Astrocyte (in vitro differentiated cells and primary cell): Measurements from ENCODE around the gene DGKQ. TPM values are rescaled to one million over a fixed set of nuclear protein-coding genes. Genes with fewer than 3 reads are reported as not detected.

Experiments used
- DNase-seq: peaks from one replicate; pipeline ENCODE4 v3.0.0-alpha.2; 2010; ENCODE audit warnings: low read depth
- FAIRE-seq: peaks from 2 replicates; lab custom pipeline; 2011; peaks lifted over from hg19 to GRCh38; lab: Jason Lieb, UNC
- H2AFZ ChIP-seq: 2 replicates; pipeline ENCODE4 v1.6.0; 2012; ENCODE audit warnings: low read depth, low read length, inconsistent platforms
- H3K27ac ChIP-seq: 2 replicates; pipeline ENCODE4 v1.5.1; 2011; ENCODE audit warnings: low read depth, low read length, inconsistent platforms
- H3K27me3 ChIP-seq: 2 replicates; pipeline ENCODE4 v1.6.0; 2011; ENCODE audit warnings: low read length, inconsistent platforms; ENCODE audit not compliant: insufficient read depth
- H3K36me3 ChIP-seq: 2 replicates; pipeline ENCODE4 v1.5.1; 2011; ENCODE audit warnings: low read length, inconsistent platforms; ENCODE audit not compliant: insufficient read depth
- H3K4me1 ChIP-seq: 2 replicates; pipeline ENCODE4 v1.5.1; 2011; ENCODE audit warnings: low read length, inconsistent platforms; ENCODE audit not compliant: insufficient read depth
- H3K4me2 ChIP-seq: 2 replicates; pipeline ENCODE4 v1.6.0; 2012; ENCODE audit warnings: low read length, inconsistent platforms
- H3K4me3 ChIP-seq: 2 replicates; pipeline ENCODE4 v1.5.1; 2011; ENCODE audit warnings: low read depth, mild to moderate bottlenecking, low read length, inconsistent platforms; ENCODE audit not compliant: insufficient read depth
- H3K79me2 ChIP-seq: 2 replicates; pipeline ENCODE4 v1.6.0; 2012; ENCODE audit warnings: mild to moderate bottlenecking, low read length, inconsistent platforms; ENCODE audit not compliant: insufficient read depth
- H3K9ac ChIP-seq: 2 replicates; pipeline ENCODE4 v1.6.0; 2012; ENCODE audit warnings: mild to moderate bottlenecking, low read length, inconsistent platforms
- H3K9me3 ChIP-seq: 2 replicates; pipeline ENCODE4 v1.5.1; 2012; ENCODE audit warnings: low read depth, mild to moderate bottlenecking, low read length, inconsistent platforms; ENCODE audit not compliant: insufficient read depth
- H4K20me1 ChIP-seq: 2 replicates; pipeline ENCODE4 v1.6.0; 2012; ENCODE audit warnings: low read length, inconsistent platforms; ENCODE audit not compliant: insufficient read depth
- H3K27ac Mint-ChIP-seq: one replicate; pipeline ENCODE4 v1.8.0; 2021; ENCODE audit warnings: mild to moderate bottlenecking, mixed read lengths; ENCODE audit not compliant: unreplicated experiment
- H3K27me3 Mint-ChIP-seq: one replicate; pipeline ENCODE4 v1.8.0; 2021; ENCODE audit warnings: low read depth, mixed read lengths; ENCODE audit not compliant: unreplicated experiment
- H3K36me3 Mint-ChIP-seq: one replicate; pipeline ENCODE4 v1.8.0; 2021; ENCODE audit warnings: low read depth, mixed read lengths; ENCODE audit not compliant: unreplicated experiment
- H3K4me1 Mint-ChIP-seq: one replicate; pipeline ENCODE4 v1.8.0; 2021; ENCODE audit warnings: low read depth, mixed read lengths; ENCODE audit not compliant: unreplicated experiment
- H3K4me3 Mint-ChIP-seq: one replicate; pipeline ENCODE4 v1.8.0; 2021; ENCODE audit warnings: mild to moderate bottlenecking, moderate library complexity, mixed read lengths; ENCODE audit not compliant: unreplicated experiment
- H3K9me3 Mint-ChIP-seq: one replicate; pipeline ENCODE4 v1.8.0; 2021; ENCODE audit warnings: mild to moderate bottlenecking, mixed read lengths; ENCODE audit not compliant: unreplicated experiment
- CTCF ChIP-seq: IDR thresholded peaks from 2 replicates; pipeline ENCODE4 v1.5.1; 2011; ENCODE audit warnings: low read depth, mild to moderate bottlenecking, inconsistent platforms, low read length, moderate library complexity; ENCODE audit not compliant: insufficient read depth
- EZH2 ChIP-seq: IDR thresholded peaks from 2 replicates; pipeline ENCODE4 v1.6.1; 2012; ENCODE audit warnings: mild to moderate bottlenecking, low read length, inconsistent platforms; ENCODE audit not compliant: insufficient read depth
- total RNA-seq: library from RNA; stranded (reverse); gene quantifications from 2 replicates; pipeline ENCODE4 v1.2.1, GENCODE V29; 2021

Gene DGKQ
- total RNA-seq, 1 donor from 2014 or later: 19.0 TPM

- no peaks in the 10 kb centered on the region for H3K9me3 ChIP-seq
- H2AFZ ChIP-seq: no peak overlapping the region
- H3K4me1 ChIP-seq: peaks cover 7% of the 10 kb centered on the region
- H3K9ac ChIP-seq: no peak overlapping the region
- H3K4me3 Mint-ChIP-seq: no peak overlapping the region
- no peak overlapping the region for H3K27ac ChIP-seq
- H3K4me3 ChIP-seq: no peak overlapping the region
- peaks cover 3% of the 10 kb centered on the region for H3K27me3 Mint-ChIP-seq
- no peaks in the 10 kb centered on the region for H3K36me3 ChIP-seq
- no peak for DNase-seq
- H3K79me2 ChIP-seq: no peaks in the 10 kb centered on the region
- no peak for FAIRE-seq
- peaks cover 46% of the 10 kb centered on the region for H4K20me1 ChIP-seq
- peaks cover 8% of the 10 kb centered on the region for H3K4me1 Mint-ChIP-seq
- H3K9me3 Mint-ChIP-seq: no peaks in the 10 kb centered on the region
- TF ChIP-seq CTCF (no peak), EZH2 (no peak)
- no peaks in the 10 kb centered on the region for H3K36me3 Mint-ChIP-seq
- no peak overlapping the region for H3K4me2 ChIP-seq
- no peaks in the 10 kb centered on the region for H3K27me3 ChIP-seq
- no peak overlapping the region for H3K27ac Mint-ChIP-seq
Measured at GRCh38 chr4:948936-949300, 24.5 kb downstream of the DGKQ start.

- no peak overlapping the region for H3K27ac Mint-ChIP-seq
- TF ChIP-seq EZH2: no peak
- TF ChIP-seq CTCF: no peak
- FAIRE-seq (no peak), DNase-seq (no peak)
- H3K27ac ChIP-seq: no peak overlapping the region
- H3K9ac ChIP-seq: no peak overlapping the region
- no peak overlapping the region for H2AFZ ChIP-seq
- H3K79me2 ChIP-seq: no peaks in the 10 kb centered on the region
- H3K4me3 Mint-ChIP-seq: no peak overlapping the region
- no peaks in the 10 kb centered on the region for H3K9me3 Mint-ChIP-seq
- peaks cover 46% of the 10 kb centered on the region for H4K20me1 ChIP-seq
- H3K4me1 Mint-ChIP-seq: peaks cover 8% of the 10 kb centered on the region
- H3K36me3 Mint-ChIP-seq: peaks cover 2% of the 10 kb centered on the region
- H3K4me1 ChIP-seq: peaks cover 7% of the 10 kb centered on the region
- H3K4me3 ChIP-seq: no peak overlapping the region
- peaks cover 3% of the 10 kb centered on the region for H3K27me3 Mint-ChIP-seq
- H3K9me3 ChIP-seq: no peaks in the 10 kb centered on the region
- H3K4me2 ChIP-seq: no peak overlapping the region
- no peaks in the 10 kb centered on the region for H3K36me3 ChIP-seq
- no peaks in the 10 kb centered on the region for H3K27me3 ChIP-seq
Measured at GRCh38 chr4:948101-948935, 25.1 kb downstream of the DGKQ start.

GRCh38 chr4:947491-947971 is 25.8 kb downstream of the DGKQ start:
- Mint-ChIP-seq H3K9me3 (no peaks in the 10 kb centered on the region), H3K27ac (no peak overlapping the region), H3K4me1 (peaks cover 8% of the 10 kb centered on the region), H3K36me3 (peaks cover 2% of the 10 kb centered on the region), H3K4me3 (no peak overlapping the region), H3K27me3 (peaks cover 3% of the 10 kb centered on the region)
- FAIRE-seq: no peak
- H3K4me1 ChIP-seq: peaks cover 7% of the 10 kb centered on the region
- H3K4me2 ChIP-seq: no peak overlapping the region
- H3K9ac ChIP-seq: no peak overlapping the region
- DNase-seq: no peak
- H2AFZ ChIP-seq: no peak overlapping the region
- no peaks in the 10 kb centered on the region for H3K27me3 ChIP-seq
- no peak for TF ChIP-seq CTCF
- TF ChIP-seq EZH2: no peak
- H3K9me3 ChIP-seq: no peaks in the 10 kb centered on the region
- H3K4me3 ChIP-seq: no peak overlapping the region
- H4K20me1 ChIP-seq: peaks cover 46% of the 10 kb centered on the region
- H3K79me2 ChIP-seq: no peaks in the 10 kb centered on the region
- no peaks in the 10 kb centered on the region for H3K36me3 ChIP-seq
- no peak overlapping the region for H3K27ac ChIP-seq
